GM21381 (cell line): ENCODE measurements around the gene ZCWPW1.
"Not testable (repeated sequence)": the region's sequence is repeated elsewhere in the genome, so short reads cannot be mapped to it uniquely, and the experiment has no call there.

Source experiments
- ATAC-seq: cut with Tn5 transposase; IDR thresholded peaks from one replicate; pipeline ENCODE4 v1.9.1; 2021; ENCODE audit warnings: mild to moderate bottlenecking, moderate library complexity; ENCODE audit not compliant: unreplicated experiment

ZCWPW1 gene

DNA sequence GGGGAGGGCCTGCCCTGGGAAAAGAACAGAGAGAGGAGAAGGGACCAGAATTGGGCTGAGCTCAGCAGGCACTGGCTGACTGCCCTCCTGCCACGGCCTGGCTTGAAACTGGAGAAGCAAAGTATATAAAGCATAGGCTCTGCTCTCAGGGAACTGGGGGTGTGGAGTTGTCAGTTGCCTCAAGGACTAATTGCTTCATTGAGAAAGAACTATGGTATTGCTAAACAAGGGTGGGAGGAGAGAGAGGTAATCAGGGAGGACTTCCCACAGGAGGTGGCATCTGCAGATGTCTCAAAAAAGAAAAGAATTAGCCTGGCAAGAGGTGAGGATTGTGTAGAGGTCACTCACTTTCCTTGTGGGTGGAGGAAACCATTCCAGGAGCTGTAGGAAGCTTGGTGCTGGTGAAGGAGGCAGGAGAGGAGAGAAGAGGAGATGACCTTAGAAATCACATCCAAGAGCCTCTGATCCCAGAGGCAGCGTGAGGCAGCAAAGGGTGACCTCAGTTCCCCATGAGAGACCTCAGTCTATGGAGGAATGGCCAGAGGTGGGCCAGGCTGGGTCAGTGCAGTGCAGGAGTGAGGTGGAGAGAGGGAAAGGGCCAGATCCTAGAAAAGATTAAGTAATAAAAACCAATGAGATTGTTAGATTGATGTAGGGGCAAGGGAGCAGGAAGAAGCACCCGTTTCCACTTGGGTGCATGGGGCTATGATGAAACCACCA is 68.2 kb downstream of the ZCWPW1 start:
- no peak for ATAC-seq

DNA sequence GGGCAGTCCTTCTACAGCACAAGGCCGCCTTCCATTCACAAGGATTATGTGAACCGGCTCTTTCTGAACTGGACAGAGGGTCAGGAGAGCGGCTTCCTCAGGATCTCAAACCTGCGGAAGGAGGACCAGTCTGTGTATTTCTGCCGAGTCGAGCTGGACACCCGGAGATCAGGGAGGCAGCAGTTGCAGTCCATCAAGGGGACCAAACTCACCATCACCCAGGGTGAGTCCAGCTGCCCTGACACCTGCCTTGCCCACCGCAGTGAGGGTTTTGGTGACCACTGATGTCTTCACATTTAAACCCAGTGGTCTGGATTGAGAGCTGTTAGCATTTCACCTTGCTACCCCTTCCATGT is 69.7 kb downstream of the ZCWPW1 start:
- ATAC-seq, result no peak

DNA sequence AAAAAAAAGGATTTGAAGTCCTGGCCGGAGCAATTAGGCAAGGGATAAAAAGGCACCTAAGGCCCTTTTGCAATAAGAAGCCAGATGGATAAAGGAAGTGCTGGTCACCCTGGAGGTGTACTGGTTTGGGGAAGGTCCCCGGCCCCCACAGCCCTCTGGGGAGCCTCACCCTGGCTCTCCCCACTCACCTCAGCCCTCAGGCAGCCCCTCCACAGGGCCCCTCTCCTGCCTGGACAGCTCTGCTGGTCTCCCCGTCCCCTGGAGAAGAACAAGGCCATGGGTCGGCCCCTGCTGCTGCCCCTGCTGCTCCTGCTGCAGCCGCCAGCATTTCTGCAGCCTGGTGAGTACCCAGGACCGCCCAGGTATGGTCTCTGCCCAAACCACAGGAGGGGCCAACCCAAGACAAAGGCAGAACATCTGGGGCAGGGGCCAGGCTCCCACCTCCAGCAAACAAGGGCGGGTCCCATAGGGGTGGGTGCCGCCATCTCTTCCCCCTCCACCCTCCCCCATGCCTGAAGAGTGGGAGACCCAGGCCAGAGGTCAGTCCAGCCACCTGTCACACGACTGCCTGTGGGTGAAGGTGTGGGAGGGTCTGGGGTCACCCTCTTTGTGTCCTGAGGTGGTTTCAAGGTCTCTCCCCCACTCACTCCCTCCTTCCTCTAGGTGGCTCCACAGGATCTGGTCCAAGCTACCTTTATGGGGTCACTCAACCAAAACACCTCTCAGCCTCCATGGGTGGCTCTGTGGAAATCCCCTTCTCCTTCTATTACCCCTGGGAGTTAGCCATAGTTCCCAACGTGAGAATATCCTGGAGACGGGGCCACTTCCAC is 70.3 kb downstream of the ZCWPW1 start, which contains the start of gene PILRB:
PILRB (plus strand) TSS at position 91 of the 830 bp plus-strand sequence; CDS start at position 277, 186 bp downstream.
- no peak for ATAC-seq

DNA sequence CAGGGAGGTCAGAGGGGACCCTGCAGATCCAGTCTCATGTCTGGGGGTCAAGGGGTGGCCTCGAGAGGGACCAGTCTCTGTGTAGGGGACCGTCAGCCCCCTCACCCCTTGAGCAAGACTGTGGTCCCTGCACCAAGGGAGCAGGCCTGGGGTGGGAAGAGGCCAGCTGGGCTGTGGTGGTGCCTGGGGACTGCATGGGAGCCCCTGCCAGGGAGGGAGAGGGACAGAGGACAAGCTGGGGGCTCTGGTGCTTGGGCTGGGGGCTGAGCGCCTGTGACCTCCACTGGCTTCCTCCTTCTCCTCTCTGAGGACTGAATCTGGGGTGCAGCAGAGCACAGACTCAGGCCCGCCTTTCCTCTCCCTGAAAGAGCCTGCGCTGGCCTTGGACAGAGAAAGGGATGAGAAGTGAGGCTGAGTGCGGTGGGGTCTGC is 71.4 kb downstream of the ZCWPW1 start:
- no peak for ATAC-seq

DNA sequence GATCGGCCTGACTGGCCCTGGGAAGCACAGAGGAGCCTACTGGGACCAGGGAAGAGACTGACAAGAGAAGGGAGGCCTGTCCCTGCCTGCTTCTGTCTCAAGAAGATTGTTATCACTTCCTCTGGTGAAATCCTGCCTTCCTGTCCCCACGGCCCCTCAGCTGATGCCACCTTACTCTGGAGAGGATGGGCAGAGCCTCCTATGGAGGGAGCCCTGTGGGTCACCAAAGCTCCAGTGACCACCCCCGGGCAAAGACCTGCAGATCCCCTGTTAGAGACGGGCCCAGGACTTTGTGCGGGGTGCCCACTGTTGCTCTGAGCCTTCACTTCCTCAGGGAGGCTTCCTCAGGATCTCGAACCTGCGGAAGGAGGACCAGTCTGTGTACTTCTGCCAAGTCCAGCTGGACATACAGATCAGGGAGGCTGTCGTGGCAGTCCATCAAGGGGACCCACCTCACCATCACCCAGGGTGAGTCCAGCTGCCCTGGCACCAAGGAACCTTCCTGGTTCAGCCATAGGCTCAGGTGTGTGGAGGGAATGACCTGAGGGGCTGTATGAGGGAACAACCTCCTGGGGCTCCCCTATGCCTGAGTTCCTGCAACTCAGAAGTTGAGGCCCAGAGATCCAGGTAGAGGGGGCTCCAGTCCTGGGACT is 72.0 kb downstream of the ZCWPW1 start:
- ATAC-seq, result no peak

DNA sequence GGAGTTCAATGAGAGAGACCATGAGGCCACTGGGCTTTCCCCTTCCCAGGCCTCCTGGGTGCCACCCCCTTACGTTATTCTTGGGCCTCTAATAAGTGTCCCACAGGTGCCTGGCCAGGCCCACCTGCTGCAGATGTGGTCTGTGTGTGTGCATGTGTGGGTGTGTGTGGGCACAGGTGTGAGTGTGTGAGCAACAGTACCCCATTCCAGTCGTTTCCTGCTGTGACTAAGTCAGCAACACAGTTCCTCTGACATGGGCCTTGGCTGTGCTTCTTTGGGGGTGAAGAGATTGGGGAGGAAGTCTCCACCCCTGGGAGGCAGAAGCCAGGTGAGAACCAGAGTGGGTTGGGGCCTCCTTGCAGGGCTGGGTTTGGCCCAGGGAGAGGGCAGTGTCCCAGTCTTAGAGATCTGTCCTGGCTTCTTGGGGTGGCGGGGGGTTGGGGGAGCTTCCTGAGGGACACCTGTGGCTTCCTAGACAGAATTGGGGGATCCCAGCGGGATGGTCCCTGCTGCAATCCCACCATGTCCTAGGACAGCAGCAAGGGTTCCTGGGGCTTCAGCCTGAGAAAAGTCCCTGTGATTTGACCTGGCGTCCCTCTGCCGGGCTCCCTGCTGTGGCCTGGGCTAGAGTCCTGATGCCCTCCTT is 74.7 kb downstream of the ZCWPW1 start:
- ATAC-seq, result no peak

DNA sequence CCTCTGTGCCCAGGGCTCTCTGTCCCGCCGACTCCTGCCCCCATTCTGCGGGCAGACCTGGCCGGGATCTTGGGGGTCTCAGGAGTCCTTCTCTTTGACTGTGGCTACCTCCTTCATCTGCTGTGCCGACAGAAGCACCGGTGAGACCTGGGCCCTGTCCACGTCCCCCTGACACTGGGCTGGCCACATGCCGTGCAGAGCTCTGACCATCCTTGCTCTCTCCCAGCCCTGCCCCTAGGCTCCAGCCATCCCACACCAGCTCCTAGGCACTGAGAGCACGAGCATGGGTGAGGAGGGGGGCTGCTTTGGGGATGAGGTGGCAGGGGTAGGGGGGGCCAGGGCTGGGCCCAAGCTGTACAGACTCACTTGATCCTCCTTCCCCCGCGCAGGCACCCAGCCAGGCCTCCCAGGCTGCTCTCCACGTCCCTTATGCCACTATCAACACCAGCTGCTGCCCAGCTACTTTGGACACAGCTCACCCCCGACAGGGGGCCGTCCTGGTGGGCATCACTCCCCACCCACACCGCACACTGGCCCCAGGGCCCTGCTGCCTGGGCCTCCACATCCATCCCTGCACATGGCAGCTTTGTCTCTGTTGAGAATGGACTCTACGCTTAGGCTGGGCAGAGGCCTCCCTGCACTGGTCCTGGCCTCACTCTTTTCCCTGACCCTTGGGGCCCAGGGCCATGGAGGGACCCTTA is 75.4 kb downstream of the ZCWPW1 start:
- ATAC-seq, result no peak

DNA sequence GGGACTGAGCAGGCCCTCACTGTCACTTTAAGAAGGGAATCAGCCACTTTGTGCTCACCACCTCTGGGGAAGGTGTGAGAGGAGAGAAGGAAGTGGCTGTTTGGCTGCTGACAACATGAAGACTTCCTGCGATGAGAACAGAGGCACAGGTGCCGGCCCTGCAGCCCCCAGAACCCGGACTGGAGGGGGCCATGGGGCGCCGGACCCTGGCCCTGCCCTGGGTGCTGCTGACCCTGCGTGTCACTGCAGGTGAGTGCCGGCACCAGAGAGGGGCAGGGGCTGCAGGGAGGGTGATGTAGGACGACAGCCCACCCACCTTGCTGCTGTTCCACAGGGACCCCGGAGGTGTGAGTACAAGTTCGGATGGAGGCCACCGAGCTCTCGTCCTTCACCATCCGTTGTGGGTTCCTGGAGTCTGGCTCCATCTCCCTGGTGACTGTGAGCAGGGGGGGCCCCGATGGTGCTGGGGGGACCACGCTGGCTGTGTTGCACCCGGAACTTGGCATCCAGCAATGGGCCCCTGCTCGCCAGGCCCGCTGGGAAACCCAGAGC is 76.2 kb downstream of the ZCWPW1 start:
- ATAC-seq, result not testable (repeated sequence)

DNA sequence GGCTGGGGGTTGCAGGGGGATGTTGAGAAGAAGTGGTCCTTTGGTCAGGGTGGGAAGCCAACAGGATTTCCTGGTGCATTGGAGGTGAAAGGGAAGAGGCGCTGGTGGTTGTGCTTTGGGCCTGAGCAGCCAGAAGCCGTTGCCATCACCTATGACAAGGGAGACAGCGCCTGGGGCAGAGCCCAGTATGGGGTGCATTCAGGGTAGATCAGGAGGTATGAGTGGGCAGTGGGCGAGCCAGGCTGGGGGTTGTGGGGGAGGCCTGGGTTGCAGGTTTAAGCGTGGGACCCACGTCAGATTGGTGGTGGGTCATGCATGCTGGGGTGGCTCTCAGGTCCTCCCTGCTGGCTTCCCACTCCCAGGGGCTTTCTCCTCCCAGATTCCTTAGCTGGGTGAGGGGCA is 76.8 kb downstream of the ZCWPW1 start:
- ATAC-seq, result no peak
